Lung (tissue), 12 donors: ENCODE results near the gene CIAO2B. TPM values are rescaled to one million over a fixed set of nuclear protein-coding genes. Genes with fewer than 3 reads are reported as not detected.
"Not testable (repeated sequence)": the region's sequence is repeated elsewhere in the genome, so short reads cannot be mapped to it uniquely, and the experiment has no call there.

Source experiments
- ATAC-seq: fragments of 200-7000 bp; cut with Tn5 transposase; one replicate; pipeline ENCODE4 v1.9.1; 2020; ENCODE audit warnings: moderate number of reproducible peaks; ENCODE audit not compliant: insufficient read depth, low FRiP score
- DNase-seq, 3 donors: peaks; one replicate each; pipeline ENCODE4 v3.0.0-alpha.2; 2013 to 2017
- H3K27ac ChIP-seq, 2 donors: one replicate each; pipeline ENCODE4 v1.5.1; 2013; ENCODE audit warnings: mild to moderate bottlenecking in 2 of 2, moderate library complexity in 2 of 2, control low read depth in 1 of 2, inconsistent platforms in 1 of 2, low read depth in 1 of 2, low read length in 1 of 2
- H3K27me3 ChIP-seq, 3 donors: one replicate each; pipeline ENCODE4 v1.5.1; 2013; ENCODE audit warnings: low read length in 2 of 3; ENCODE audit not compliant: control insufficient read depth in 3 of 3, insufficient read depth in 3 of 3
- H3K36me3 ChIP-seq, 4 donors: one replicate each; pipeline ENCODE4 v1.5.1; 2013; ENCODE audit warnings: low read length in 4 of 4, mild to moderate bottlenecking in 1 of 4, moderate library complexity in 1 of 4; ENCODE audit not compliant: control insufficient read depth in 4 of 4, insufficient read depth in 4 of 4
- H3K4me1 ChIP-seq, 5 donors: one replicate each; pipeline ENCODE4 v1.5.1; 2013; ENCODE audit warnings: low read length in 5 of 5, mild to moderate bottlenecking in 2 of 5, moderate library complexity in 1 of 5; ENCODE audit not compliant: control insufficient read depth in 5 of 5, insufficient read depth in 5 of 5
- H3K4me3 ChIP-seq: one replicate; pipeline ENCODE4 v1.5.1; 2013; ENCODE audit warnings: mild to moderate bottlenecking, control low read depth, moderate library complexity
- H3K9ac ChIP-seq, 2 donors: one replicate each; pipeline ENCODE4 v1.5.1; 2013; ENCODE audit warnings: low read length in 2 of 2, control low read depth in 1 of 2; ENCODE audit not compliant: insufficient read depth in 1 of 2
- H3K9me3 ChIP-seq, 4 donors: one replicate each; pipeline ENCODE4 v1.5.1; 2013; ENCODE audit warnings: low read length in 3 of 4, mild to moderate bottlenecking in 1 of 4, moderate library complexity in 1 of 4; ENCODE audit not compliant: control insufficient read depth in 4 of 4, insufficient read depth in 3 of 4
- WGBS, 2 donors: extraction: QIAGEN DNeasy Blood & Tissue Kit; methylation state at CpG; one replicate each; pipeline ENCODE4 v1.1.7; 2013; 5-methylcytosine and 5-hydroxymethylcytosine counted together
- polyA plus RNA-seq, 2 donors: library from polyadenylated mRNA; stranded (reverse); fragments of 200-250 nt; gene quantifications; one replicate each; pipeline ENCODE4 v1.2.1, GENCODE V29; 2013
- total RNA-seq, 2 donors: library from RNA; depleted of rRNA in 1 of 2; stranded (reverse); fragments of >200 nt in 1 of 2; gene quantifications; one replicate each; pipeline ENCODE4 v1.2.1, GENCODE V29; 2014 to 2021
- TF ChIP-seq, protein P1 (sequence below): IDR thresholded peaks from 2 replicates; pipeline ENCODE4 v1.5.1; 2012; ENCODE audit warnings: mild to moderate bottlenecking; ENCODE audit errors: control extremely low read depth, extremely low read depth
- donor health status: control.
- donor health status: control.
- donor health status: Bipolar disorder and iron deficiency.
- donor health status: healthy.
- donor health status: DM: yes; HTN: yes; CAD: no.

Gene CIAO2B
- total and polyA plus RNA-seq, 4 donors: 48.8 to 257 (median 159) TPM

DNA sequence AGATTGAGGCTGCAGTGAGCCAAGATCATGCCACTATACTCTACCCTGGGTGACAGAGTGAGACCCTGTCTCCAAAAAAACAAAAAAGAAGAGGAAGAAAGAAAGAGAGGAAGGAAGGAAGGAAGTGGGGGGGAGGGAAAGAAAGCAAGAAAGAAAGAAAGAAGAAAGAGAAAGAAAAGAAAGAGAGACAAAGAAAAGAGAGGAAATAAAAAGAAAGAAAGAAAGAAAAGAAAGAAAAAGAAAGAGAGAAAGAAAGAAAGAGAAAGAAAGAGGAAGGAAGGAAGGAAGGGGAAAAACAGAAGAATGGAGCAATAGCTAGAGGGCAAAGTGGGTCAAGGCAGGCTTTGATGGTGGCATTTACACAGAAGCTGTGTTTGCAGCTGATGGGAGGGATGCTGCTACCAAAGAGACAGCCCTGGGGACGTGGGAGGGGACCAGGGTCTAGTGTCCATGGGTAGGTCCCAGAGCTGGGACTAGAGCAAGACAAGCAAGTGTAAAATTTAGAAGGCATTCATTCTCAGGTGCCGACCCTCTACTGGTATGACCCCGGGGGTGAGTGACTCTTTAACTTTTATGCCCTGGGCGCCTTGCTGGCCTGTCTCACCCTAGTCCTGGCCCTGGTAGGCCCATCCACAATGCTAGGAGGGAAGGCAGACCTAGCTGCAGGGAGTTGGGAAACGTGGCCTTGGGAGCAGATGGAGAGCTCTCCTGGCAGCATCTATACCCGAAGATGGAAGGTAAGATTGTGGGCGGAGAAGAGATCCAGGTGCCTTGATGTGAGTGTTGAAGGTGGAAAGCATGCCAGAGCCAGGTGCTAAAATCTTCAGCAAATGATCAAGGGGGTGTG, 24.9 kb upstream of the CIAO2B start:
- WGBS, 2 donors: 76 to 79% methylated on average over 7 of the region's 7 CpGs
- no peaks in the 10 kb centered on the region for H3K9me3 ChIP-seq
- DNase-seq (no peak), ATAC-seq (no peak)
- H3K27me3 ChIP-seq: no peaks in the 10 kb centered on the region
- H3K9ac ChIP-seq: no peak overlapping the region
- H3K36me3 ChIP-seq: no peaks in the 10 kb centered on the region
- TF ChIP-seq, protein P1, sequence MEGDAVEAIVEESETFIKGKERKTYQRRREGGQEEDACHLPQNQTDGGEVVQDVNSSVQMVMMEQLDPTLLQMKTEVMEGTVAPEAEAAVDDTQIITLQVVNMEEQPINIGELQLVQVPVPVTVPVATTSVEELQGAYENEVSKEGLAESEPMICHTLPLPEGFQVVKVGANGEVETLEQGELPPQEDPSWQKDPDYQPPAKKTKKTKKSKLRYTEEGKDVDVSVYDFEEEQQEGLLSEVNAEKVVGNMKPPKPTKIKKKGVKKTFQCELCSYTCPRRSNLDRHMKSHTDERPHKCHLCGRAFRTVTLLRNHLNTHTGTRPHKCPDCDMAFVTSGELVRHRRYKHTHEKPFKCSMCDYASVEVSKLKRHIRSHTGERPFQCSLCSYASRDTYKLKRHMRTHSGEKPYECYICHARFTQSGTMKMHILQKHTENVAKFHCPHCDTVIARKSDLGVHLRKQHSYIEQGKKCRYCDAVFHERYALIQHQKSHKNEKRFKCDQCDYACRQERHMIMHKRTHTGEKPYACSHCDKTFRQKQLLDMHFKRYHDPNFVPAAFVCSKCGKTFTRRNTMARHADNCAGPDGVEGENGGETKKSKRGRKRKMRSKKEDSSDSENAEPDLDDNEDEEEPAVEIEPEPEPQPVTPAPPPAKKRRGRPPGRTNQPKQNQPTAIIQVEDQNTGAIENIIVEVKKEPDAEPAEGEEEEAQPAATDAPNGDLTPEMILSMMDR: no peak
- no peak overlapping the region for H3K4me3 ChIP-seq
- H3K27ac ChIP-seq: no peak overlapping the region
- H3K4me1 ChIP-seq: peaks cover 0 to 7% (median 0%) of the 10 kb centered on the region in 5 donors

GRCh38 chr16:66956154-66956457, 21.9 kb upstream of the CIAO2B start:
- H3K36me3 ChIP-seq, H3K27me3 ChIP-seq, DNase-seq, ATAC-seq, H3K9ac ChIP-seq, H3K27ac ChIP-seq, H3K4me1 ChIP-seq, H3K4me3 ChIP-seq, H3K9me3 ChIP-seq: not testable (repeated sequence)
- WGBS, 2 donors: 90 to 100% methylated on average over 1 of the region's 1 CpG

DNA sequence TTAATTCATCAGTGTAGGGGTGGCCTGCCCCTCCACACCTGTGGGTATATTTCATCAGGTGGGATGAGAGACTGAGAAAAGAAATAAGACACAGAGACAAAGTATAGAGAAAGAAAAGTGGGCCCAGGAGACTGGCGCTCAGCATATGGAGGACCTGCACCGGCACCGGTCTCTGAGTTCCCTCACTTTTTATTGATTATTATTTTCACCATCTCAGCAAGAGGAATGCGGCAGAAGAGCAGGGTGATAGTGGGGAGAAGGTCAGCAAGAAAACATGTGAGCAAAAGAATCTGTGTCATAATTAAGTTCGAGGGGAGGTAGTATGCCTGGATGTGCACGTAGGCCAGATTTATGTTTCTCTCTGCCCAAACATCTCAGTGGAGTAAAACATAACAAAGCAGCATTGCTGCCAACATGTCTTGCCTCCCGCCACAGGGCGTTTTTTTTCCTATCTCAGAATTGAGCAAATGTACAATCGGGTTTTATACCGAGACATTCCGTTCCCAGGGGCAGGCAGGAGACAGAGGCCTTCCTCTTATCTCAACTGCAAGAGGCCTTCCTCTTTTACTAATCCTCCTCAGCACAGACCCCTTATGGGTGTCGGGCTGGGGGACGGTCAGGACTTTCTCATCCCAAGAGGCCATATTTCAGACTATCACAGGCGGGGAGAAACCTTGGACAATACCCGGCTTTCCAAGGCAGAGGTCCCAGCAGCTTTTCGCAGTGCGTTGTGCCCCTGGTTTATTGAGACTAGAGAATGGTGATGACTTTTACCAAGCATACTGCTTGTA, 21.4 kb upstream of the CIAO2B start:
- not testable (repeated sequence) for H3K4me1 ChIP-seq, ATAC-seq, H3K9me3 ChIP-seq, H3K27ac ChIP-seq, H3K36me3 ChIP-seq, H3K4me3 ChIP-seq, DNase-seq, H3K9ac ChIP-seq
- WGBS, 2 donors: 72 to 78% methylated on average over 17 of the region's 17 CpGs
- peaks cover 0 to 13% (median 3%) of the 10 kb centered on the region in 3 donors for H3K27me3 ChIP-seq

- H3K36me3 ChIP-seq: no peaks in the 10 kb centered on the region
- no peak overlapping the region for H3K4me3 ChIP-seq
- TF ChIP-seq, protein P1: peak; percentile 84
- no peak overlapping the region for H3K27ac ChIP-seq
- ATAC-seq (peak; percentile 53), DNase-seq (peak; percentile 81 to 85 (median 82))
- no peak overlapping the region for H3K9ac ChIP-seq
- H3K9me3 ChIP-seq: no peaks in the 10 kb centered on the region
- 13 to 25% methylated on average over 8 of the region's 8 CpGs for WGBS, 2 donors
- peaks cover 0 to 26% (median 17%) of the 10 kb centered on the region in 3 donors for H3K27me3 ChIP-seq
- H3K4me1 ChIP-seq: peaks cover 0 to 2% (median 0%) of the 10 kb centered on the region in 5 donors
Observed at GRCh38 chr16:66954097-66954659, 20.0 kb upstream of the CIAO2B start.
